Astrocyte (in vitro differentiated cells and primary cell): ENCODE measurements around the gene KDM4B. TPM values are rescaled to one million over a fixed set of nuclear protein-coding genes. Genes with fewer than 3 reads are reported as not detected.
A peak's percentile ranks its signal among the peaks of the same experiment; 100 is the strongest.

ENCODE experiments used
- DNase-seq: peaks from one replicate; pipeline ENCODE4 v3.0.0-alpha.2; 2010; ENCODE audit warnings: low read depth
- FAIRE-seq: peaks from 2 replicates; lab custom pipeline; 2011; peaks lifted over from hg19 to GRCh38; lab: Jason Lieb, UNC
- H2AFZ ChIP-seq: 2 replicates; pipeline ENCODE4 v1.6.0; 2012; ENCODE audit warnings: low read depth, low read length, inconsistent platforms
- H3K27ac ChIP-seq: 2 replicates; pipeline ENCODE4 v1.5.1; 2011; ENCODE audit warnings: low read depth, low read length, inconsistent platforms
- H3K27me3 ChIP-seq: 2 replicates; pipeline ENCODE4 v1.6.0; 2011; ENCODE audit warnings: low read length, inconsistent platforms; ENCODE audit not compliant: insufficient read depth
- H3K36me3 ChIP-seq: 2 replicates; pipeline ENCODE4 v1.5.1; 2011; ENCODE audit warnings: low read length, inconsistent platforms; ENCODE audit not compliant: insufficient read depth
- H3K4me1 ChIP-seq: 2 replicates; pipeline ENCODE4 v1.5.1; 2011; ENCODE audit warnings: low read length, inconsistent platforms; ENCODE audit not compliant: insufficient read depth
- H3K4me2 ChIP-seq: 2 replicates; pipeline ENCODE4 v1.6.0; 2012; ENCODE audit warnings: low read length, inconsistent platforms
- H3K4me3 ChIP-seq: 2 replicates; pipeline ENCODE4 v1.5.1; 2011; ENCODE audit warnings: low read depth, mild to moderate bottlenecking, low read length, inconsistent platforms; ENCODE audit not compliant: insufficient read depth
- H3K79me2 ChIP-seq: 2 replicates; pipeline ENCODE4 v1.6.0; 2012; ENCODE audit warnings: mild to moderate bottlenecking, low read length, inconsistent platforms; ENCODE audit not compliant: insufficient read depth
- H3K9ac ChIP-seq: 2 replicates; pipeline ENCODE4 v1.6.0; 2012; ENCODE audit warnings: mild to moderate bottlenecking, low read length, inconsistent platforms
- H3K9me3 ChIP-seq: 2 replicates; pipeline ENCODE4 v1.5.1; 2012; ENCODE audit warnings: low read depth, mild to moderate bottlenecking, low read length, inconsistent platforms; ENCODE audit not compliant: insufficient read depth
- H4K20me1 ChIP-seq: 2 replicates; pipeline ENCODE4 v1.6.0; 2012; ENCODE audit warnings: low read length, inconsistent platforms; ENCODE audit not compliant: insufficient read depth
- H3K27ac Mint-ChIP-seq: one replicate; pipeline ENCODE4 v1.8.0; 2021; ENCODE audit warnings: mild to moderate bottlenecking, mixed read lengths; ENCODE audit not compliant: unreplicated experiment
- H3K27me3 Mint-ChIP-seq: one replicate; pipeline ENCODE4 v1.8.0; 2021; ENCODE audit warnings: low read depth, mixed read lengths; ENCODE audit not compliant: unreplicated experiment
- H3K36me3 Mint-ChIP-seq: one replicate; pipeline ENCODE4 v1.8.0; 2021; ENCODE audit warnings: low read depth, mixed read lengths; ENCODE audit not compliant: unreplicated experiment
- H3K4me1 Mint-ChIP-seq: one replicate; pipeline ENCODE4 v1.8.0; 2021; ENCODE audit warnings: low read depth, mixed read lengths; ENCODE audit not compliant: unreplicated experiment
- H3K4me3 Mint-ChIP-seq: one replicate; pipeline ENCODE4 v1.8.0; 2021; ENCODE audit warnings: mild to moderate bottlenecking, moderate library complexity, mixed read lengths; ENCODE audit not compliant: unreplicated experiment
- H3K9me3 Mint-ChIP-seq: one replicate; pipeline ENCODE4 v1.8.0; 2021; ENCODE audit warnings: mild to moderate bottlenecking, mixed read lengths; ENCODE audit not compliant: unreplicated experiment
- EZH2 ChIP-seq: IDR thresholded peaks from 2 replicates; pipeline ENCODE4 v1.6.1; 2012; ENCODE audit warnings: mild to moderate bottlenecking, low read length, inconsistent platforms; ENCODE audit not compliant: insufficient read depth
- total RNA-seq: library from RNA; stranded (reverse); gene quantifications from 2 replicates; pipeline ENCODE4 v1.2.1, GENCODE V29; 2021
- TF ChIP-seq, protein P1 (sequence below): IDR thresholded peaks from 2 replicates; pipeline ENCODE4 v1.5.1; 2011; ENCODE audit warnings: low read depth, mild to moderate bottlenecking, inconsistent platforms, low read length, moderate library complexity; ENCODE audit not compliant: insufficient read depth

KDM4B gene
- total RNA-seq, 1 donor from 2014 or later, result 55.2 TPM

DNA sequence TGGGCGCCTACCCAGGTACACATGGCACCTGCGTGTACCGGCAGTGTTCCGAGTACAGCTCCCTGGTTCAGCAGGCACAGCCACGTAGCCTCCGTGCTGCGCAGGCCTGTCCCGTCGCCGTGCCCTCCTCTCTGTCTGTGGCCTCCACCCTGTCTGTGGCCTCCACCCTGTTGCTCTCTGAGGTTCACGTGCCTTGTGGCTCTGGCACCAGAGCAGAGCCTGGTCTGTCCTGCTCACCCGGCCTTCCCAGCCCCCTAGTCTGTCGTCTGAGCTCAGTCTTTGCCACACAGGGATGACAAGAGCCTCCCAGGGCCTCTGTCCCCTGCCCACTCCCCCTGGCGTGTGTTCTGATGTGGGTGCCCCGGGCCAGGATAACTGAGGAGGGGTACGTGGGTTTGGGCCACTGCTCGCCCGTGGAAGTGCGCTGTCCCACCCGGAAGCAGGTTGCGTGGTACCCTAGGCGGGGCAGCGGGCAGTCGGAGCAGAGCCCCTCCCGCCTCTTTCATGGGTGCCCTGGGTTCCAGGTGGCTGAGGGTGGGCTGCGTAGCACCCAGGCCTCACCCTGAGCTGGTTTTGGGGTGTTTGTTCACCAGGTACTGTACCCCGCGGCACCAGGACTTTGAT is 71.7 kb downstream of the KDM4B start:
- FAIRE-seq (no peak), DNase-seq (no peak)
- Histone ChIP-seq H2AFZ (no peak overlapping the region), H3K4me1 (peaks cover 29% of the 10 kb centered on the region), H3K9ac (no peak overlapping the region), H3K4me3 (no peak overlapping the region), H3K27me3 (no peaks in the 10 kb centered on the region), H4K20me1 (peaks cover 69% of the 10 kb centered on the region), H3K4me2 (no peak overlapping the region), H3K27ac (no peak overlapping the region), H3K36me3 (peaks cover 4% of the 10 kb centered on the region), H3K79me2 (peaks cover 31% of the 10 kb centered on the region), H3K9me3 (no peaks in the 10 kb centered on the region)
- no peaks in the 10 kb centered on the region for H3K9me3 Mint-ChIP-seq
- no peak overlapping the region for H3K27ac Mint-ChIP-seq
- H3K36me3 Mint-ChIP-seq, result peaks cover 10% of the 10 kb centered on the region
- no peaks in the 10 kb centered on the region for H3K27me3 Mint-ChIP-seq
- no peak overlapping the region for H3K4me3 Mint-ChIP-seq
- TF ChIP-seq, protein P1, sequence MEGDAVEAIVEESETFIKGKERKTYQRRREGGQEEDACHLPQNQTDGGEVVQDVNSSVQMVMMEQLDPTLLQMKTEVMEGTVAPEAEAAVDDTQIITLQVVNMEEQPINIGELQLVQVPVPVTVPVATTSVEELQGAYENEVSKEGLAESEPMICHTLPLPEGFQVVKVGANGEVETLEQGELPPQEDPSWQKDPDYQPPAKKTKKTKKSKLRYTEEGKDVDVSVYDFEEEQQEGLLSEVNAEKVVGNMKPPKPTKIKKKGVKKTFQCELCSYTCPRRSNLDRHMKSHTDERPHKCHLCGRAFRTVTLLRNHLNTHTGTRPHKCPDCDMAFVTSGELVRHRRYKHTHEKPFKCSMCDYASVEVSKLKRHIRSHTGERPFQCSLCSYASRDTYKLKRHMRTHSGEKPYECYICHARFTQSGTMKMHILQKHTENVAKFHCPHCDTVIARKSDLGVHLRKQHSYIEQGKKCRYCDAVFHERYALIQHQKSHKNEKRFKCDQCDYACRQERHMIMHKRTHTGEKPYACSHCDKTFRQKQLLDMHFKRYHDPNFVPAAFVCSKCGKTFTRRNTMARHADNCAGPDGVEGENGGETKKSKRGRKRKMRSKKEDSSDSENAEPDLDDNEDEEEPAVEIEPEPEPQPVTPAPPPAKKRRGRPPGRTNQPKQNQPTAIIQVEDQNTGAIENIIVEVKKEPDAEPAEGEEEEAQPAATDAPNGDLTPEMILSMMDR, result no peak
- TF ChIP-seq EZH2, result no peak
- peaks cover 13% of the 10 kb centered on the region for H3K4me1 Mint-ChIP-seq

DNA sequence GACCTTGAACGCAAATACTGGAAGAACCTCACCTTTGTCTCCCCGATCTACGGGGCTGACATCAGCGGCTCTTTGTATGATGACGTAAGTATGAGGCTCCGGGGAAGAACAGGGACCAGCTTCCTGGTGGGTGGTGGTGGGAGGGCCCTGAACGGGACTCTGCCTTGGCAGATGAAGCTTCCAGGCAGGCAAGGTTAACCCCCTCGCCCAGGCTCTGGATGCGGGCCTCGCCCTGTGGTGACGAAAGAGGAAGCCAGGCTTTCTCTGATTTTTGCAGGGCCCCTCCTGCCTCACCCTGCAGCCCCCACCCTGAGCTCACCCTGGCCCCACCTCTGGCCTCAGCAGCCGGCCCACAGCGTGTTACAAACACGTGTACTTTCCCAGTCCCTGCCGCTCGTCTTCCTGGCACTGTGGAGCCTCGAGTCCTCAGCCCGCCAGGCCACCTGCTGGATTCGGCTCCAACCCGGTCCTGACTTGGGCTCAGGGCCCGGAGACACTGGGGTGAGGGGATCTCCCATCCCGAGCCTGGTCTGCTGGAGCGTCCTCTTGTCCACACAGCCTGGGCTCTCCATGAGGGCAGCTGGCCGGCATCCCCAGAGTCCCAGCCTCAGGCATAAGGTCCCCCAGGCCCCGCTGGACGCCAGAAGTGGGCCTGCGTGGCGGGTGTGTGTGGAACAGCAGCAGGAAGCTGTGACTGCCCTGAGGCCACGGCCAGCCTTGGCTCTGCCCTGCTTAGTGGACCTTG is 72.4 kb downstream of the KDM4B start:
- peaks cover 4% of the 10 kb centered on the region for H3K36me3 ChIP-seq
- DNase-seq (no peak), FAIRE-seq (no peak)
- TF ChIP-seq EZH2, result no peak
- TF ChIP-seq, protein P1, result no peak
- peaks cover 69% of the 10 kb centered on the region for H4K20me1 ChIP-seq
- no peak overlapping the region for H3K27ac Mint-ChIP-seq
- peaks cover 14% of the 10 kb centered on the region for H3K36me3 Mint-ChIP-seq
- H3K4me3 ChIP-seq, result no peak overlapping the region
- H2AFZ ChIP-seq, result no peak overlapping the region
- peaks cover 28% of the 10 kb centered on the region for H3K79me2 ChIP-seq
- H3K9me3 Mint-ChIP-seq, result no peaks in the 10 kb centered on the region
- H3K4me1 ChIP-seq, result peaks cover 26% of the 10 kb centered on the region
- H3K27me3 Mint-ChIP-seq, result no peaks in the 10 kb centered on the region
- peaks cover 18% of the 10 kb centered on the region for H3K4me1 Mint-ChIP-seq
- no peak overlapping the region for H3K4me2 ChIP-seq
- H3K9me3 ChIP-seq, result no peaks in the 10 kb centered on the region
- H3K27ac ChIP-seq, result no peak overlapping the region
- H3K27me3 ChIP-seq, result no peaks in the 10 kb centered on the region
- H3K9ac ChIP-seq, result no peak overlapping the region
- H3K4me3 Mint-ChIP-seq, result no peak overlapping the region

DNA sequence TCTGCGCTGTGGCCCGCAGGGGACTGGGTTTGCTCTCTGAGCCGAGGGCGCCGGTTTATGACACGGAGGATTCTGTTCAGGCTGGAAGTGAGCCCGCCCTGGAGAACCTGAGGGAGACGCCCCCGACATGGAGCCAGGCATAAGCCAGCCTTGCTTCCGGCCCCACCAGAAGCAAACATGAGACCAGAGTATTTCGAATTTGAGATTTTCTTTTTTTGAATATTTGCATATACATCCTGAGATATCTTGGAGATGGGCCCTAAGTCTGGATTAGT is 72.9 kb downstream of the KDM4B start:
- no peak for FAIRE-seq
- Mint-ChIP-seq H3K36me3 (peaks cover 11% of the 10 kb centered on the region), H3K9me3 (no peaks in the 10 kb centered on the region), H3K4me1 (peaks cover 21% of the 10 kb centered on the region), H3K27me3 (no peaks in the 10 kb centered on the region), H3K27ac (peak overlapping the region; percentile 75), H3K4me3 (no peak overlapping the region)
- TF ChIP-seq, protein P1, result no peak
- no peak for TF ChIP-seq EZH2
- Histone ChIP-seq H3K4me1 (peaks cover 26% of the 10 kb centered on the region), H2AFZ (no peak overlapping the region), H3K9ac (no peak overlapping the region), H3K27me3 (no peaks in the 10 kb centered on the region), H3K79me2 (peaks cover 28% of the 10 kb centered on the region), H3K4me3 (no peak overlapping the region), H3K27ac (no peak overlapping the region), H3K36me3 (peaks cover 4% of the 10 kb centered on the region), H3K9me3 (no peaks in the 10 kb centered on the region), H4K20me1 (peaks cover 69% of the 10 kb centered on the region), H3K4me2 (no peak overlapping the region)
- DNase-seq, result no peak
